HG02884 (cell line): ENCODE data around the gene HOXD9.

Source experiments
- ATAC-seq: cut with Tn5 transposase; IDR thresholded peaks from one replicate; pipeline ENCODE4 v1.9.1; 2021; ENCODE audit warnings: mild to moderate bottlenecking, moderate library complexity; ENCODE audit not compliant: unreplicated experiment

HOXD9 gene

GRCh38 chr2:176137252-176137580 is 14.7 kb downstream of the HOXD9 start:
- no peak for ATAC-seq

- no peak for ATAC-seq
Measured at GRCh38 chr2:176137906-176138305, 15.4 kb downstream of the HOXD9 start.

GRCh38 chr2:176138526-176138922 is 16.0 kb downstream of the HOXD9 start:
- no peak for ATAC-seq

- no peak for ATAC-seq
Measured at GRCh38 chr2:176138923-176139660, 16.6 kb downstream of the HOXD9 start.

- no peak for ATAC-seq
Measured at GRCh38 chr2:176139661-176140512, 17.4 kb downstream of the HOXD9 start.

- ATAC-seq, result peak; percentile 89
Measured at GRCh38 chr2:176140513-176141317, 18.2 kb downstream of the HOXD9 start.

- no peak for ATAC-seq
Measured at GRCh38 chr2:176142281-176142680, 19.8 kb downstream of the HOXD9 start.

- ATAC-seq, result no peak
Measured at GRCh38 chr2:176145085-176145969, 22.8 kb downstream of the HOXD9 start.

- no peak for ATAC-seq
Measured at GRCh38 chr2:176146101-176146500, 23.6 kb downstream of the HOXD9 start.

- no peak for ATAC-seq
Measured at GRCh38 chr2:176146645-176147044, 24.1 kb downstream of the HOXD9 start.

- no peak for ATAC-seq
Measured at GRCh38 chr2:176147210-176147799, 24.8 kb downstream of the HOXD9 start.

- ATAC-seq, result no peak
Measured at GRCh38 chr2:176147800-176148496, 25.4 kb downstream of the HOXD9 start.

GRCh38 chr2:176148751-176149421 is 26.4 kb downstream of the HOXD9 start:
- ATAC-seq, result no peak

GRCh38 chr2:176149481-176149938 is 27.0 kb downstream of the HOXD9 start:
- ATAC-seq, result no peak

- ATAC-seq, result no peak
Measured at GRCh38 chr2:176149939-176150583, 27.5 kb downstream of the HOXD9 start.

- no peak for ATAC-seq
Measured at GRCh38 chr2:176150584-176151441, 28.3 kb downstream of the HOXD9 start.
